ENCODE measurements around the gene CYBC1. TPM values are rescaled to one million over a fixed set of nuclear protein-coding genes. Genes with fewer than 3 reads are reported as not detected.

The CYBC1 gene
- total RNA-seq, 1 donor from 2014 or later, result 31.3 TPM

DNA sequence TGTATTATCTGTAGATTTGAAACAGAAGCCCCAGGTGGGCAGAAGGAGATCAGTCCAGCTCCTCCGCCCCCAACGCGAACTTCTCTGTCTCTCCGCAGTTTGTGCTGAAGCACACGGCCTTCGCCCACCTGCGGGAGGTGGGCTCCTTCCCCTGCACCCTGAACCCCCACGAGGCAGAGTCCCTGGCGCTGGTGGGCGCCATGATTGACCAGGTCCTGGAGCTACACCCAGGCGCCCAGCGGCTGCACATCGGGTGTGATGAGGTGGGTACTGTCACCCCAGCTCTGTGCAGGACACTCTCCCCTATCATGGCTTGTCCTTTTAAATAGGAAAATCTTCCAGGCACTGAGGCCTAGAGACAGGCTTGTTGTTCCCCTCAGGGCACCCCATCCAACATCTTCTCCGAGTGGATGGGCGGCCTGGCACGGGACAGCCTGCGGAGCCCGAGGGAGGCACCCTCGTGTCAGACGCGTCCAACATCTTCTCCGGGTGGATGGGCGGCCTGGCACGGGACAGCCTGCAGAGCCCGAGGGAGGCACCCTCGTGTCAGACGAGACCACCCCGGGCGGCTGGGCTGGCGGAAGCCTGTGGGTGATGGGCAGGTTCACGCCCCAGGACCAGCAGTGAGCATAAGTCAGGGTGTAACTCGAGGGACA lies 16.9 kb downstream of the CYBC1 start:
- FAIRE-seq (no peak), DNase-seq (ENCODE audit: low read depth) (no peak)
- H3K4me3 ChIP-seq (ENCODE audit: low read depth, low read length), result no peak overlapping the region
- peaks cover 2% of the 10 kb centered on the region for H3K36me3 ChIP-seq (ENCODE audit: control insufficient read depth, insufficient read depth, low read length)
- TF ChIP-seq, protein P1, sequence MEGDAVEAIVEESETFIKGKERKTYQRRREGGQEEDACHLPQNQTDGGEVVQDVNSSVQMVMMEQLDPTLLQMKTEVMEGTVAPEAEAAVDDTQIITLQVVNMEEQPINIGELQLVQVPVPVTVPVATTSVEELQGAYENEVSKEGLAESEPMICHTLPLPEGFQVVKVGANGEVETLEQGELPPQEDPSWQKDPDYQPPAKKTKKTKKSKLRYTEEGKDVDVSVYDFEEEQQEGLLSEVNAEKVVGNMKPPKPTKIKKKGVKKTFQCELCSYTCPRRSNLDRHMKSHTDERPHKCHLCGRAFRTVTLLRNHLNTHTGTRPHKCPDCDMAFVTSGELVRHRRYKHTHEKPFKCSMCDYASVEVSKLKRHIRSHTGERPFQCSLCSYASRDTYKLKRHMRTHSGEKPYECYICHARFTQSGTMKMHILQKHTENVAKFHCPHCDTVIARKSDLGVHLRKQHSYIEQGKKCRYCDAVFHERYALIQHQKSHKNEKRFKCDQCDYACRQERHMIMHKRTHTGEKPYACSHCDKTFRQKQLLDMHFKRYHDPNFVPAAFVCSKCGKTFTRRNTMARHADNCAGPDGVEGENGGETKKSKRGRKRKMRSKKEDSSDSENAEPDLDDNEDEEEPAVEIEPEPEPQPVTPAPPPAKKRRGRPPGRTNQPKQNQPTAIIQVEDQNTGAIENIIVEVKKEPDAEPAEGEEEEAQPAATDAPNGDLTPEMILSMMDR (IDR thresholded peaks at IDR 0.05; ENCODE audit: insufficient read depth, low read length, severe bottlenecking), result no peak
- H3K27me3 ChIP-seq (ENCODE audit: control insufficient read depth, insufficient read depth, low read length), result no peaks in the 10 kb centered on the region

DNA sequence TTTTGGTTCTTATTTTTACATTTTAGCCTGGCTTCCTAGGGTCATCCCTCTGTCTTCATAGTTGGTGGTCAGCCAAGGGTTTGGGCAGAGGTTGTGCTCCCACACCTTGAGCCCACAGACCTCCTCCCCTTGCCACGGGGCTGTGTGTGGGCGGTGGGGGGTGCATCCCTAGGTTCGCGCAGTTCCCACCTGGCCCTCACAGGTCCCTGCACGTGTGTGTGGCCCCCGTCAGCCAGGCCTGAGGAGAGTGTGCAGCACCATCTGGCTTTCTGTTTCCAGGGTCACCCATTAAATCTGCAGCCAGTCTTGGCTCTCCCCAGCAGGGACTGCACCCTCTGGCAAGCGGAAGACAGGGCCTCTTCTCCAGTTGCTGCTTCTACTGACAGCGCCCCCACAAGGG lies 18.5 kb downstream of the CYBC1 start:
- TF ChIP-seq, protein P1 (IDR thresholded peaks at IDR 0.05; ENCODE audit: insufficient read depth, low read length, severe bottlenecking), result no peak
- Histone ChIP-seq H3K4me3 (ENCODE audit: low read depth, low read length) (no peak overlapping the region), H3K27me3 (ENCODE audit: control insufficient read depth, insufficient read depth, low read length) (no peaks in the 10 kb centered on the region), H3K36me3 (ENCODE audit: control insufficient read depth, insufficient read depth, low read length) (peaks cover 2% of the 10 kb centered on the region)
- FAIRE-seq (no peak), DNase-seq (ENCODE audit: low read depth) (no peak)

DNA sequence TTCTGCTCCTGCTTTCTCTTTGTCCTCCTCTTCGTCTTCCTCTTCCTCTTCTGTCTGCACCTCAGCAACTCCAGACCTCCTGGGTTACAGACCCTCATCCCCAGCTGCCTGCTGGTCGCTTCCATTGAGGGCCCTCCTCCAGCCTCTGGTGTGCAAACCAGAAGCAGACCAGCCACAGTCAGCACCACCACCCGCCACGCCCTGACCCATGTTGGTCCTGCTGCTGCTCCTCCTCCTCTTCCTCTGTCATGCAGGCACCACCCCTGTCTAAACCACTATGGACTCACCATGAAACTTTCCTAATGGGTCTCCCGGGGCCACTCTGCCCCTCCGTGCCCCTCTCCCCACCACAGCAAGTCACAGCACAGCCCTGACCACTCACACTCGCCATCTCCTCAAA lies 20.7 kb downstream of the CYBC1 start:
- no peak overlapping the region for H3K4me3 ChIP-seq (ENCODE audit: low read depth, low read length)
- FAIRE-seq, result no peak
- TF ChIP-seq, protein P1 (IDR thresholded peaks at IDR 0.05; ENCODE audit: insufficient read depth, low read length, severe bottlenecking), result no peak
- H3K36me3 ChIP-seq (ENCODE audit: control insufficient read depth, insufficient read depth, low read length), result no peaks in the 10 kb centered on the region
- H3K27me3 ChIP-seq (ENCODE audit: control insufficient read depth, insufficient read depth, low read length), result no peaks in the 10 kb centered on the region
- no peak for DNase-seq (ENCODE audit: low read depth)

DNA sequence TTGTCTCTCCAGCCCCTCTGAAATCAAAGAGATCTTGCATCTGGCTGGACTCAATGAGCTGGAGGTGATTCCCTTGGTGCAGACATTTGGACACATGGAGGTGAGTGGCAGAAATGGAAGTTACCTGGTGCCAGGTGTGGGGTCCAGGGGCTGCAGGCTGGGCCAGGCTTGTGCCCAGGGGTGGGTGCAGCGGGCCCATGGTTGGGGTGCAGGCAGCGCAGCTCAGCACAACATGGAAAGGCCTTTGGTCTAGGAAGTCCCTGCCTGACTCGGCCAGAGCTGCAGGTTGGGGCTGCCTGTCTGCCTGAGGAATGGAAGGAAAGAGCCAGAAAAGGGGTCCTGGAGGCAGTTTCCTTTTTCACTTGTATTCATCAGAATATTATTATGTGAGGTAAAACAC lies 22.0 kb downstream of the CYBC1 start:
- no peak for FAIRE-seq

DNA sequence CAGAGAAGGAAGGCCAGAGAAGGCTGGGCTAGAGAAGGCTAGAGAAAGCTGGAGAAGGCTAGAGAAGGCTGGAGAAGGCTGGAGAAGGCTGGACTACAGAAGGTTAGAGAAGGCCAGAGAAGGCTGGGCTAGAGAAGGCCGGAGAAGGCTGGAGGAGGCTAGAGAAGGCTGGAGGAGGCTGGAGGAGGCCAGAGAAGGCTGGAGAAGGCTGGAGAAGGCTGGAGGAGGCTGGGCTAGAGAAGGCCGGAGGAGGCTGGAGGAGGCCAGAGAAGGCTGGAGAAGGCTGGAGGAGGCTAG lies 25.7 kb downstream of the CYBC1 start:
- FAIRE-seq (no peak), DNase-seq (ENCODE audit: low read depth) (no peak)
- Histone ChIP-seq H3K36me3 (ENCODE audit: control insufficient read depth, insufficient read depth, low read length) (peaks cover 1% of the 10 kb centered on the region), H3K27me3 (ENCODE audit: control insufficient read depth, insufficient read depth, low read length) (no peaks in the 10 kb centered on the region), H3K4me3 (ENCODE audit: low read depth, low read length) (no peak overlapping the region)
- TF ChIP-seq, protein P1 (IDR thresholded peaks at IDR 0.05; ENCODE audit: insufficient read depth, low read length, severe bottlenecking), result no peak

More for the DNA sequence above, 22.0 kb downstream of the CYBC1 start:
- TF ChIP-seq, protein P1 (IDR thresholded peaks at IDR 0.05; ENCODE audit: insufficient read depth, low read length, severe bottlenecking), result no peak
- no peaks in the 10 kb centered on the region for H3K36me3 ChIP-seq (ENCODE audit: control insufficient read depth, insufficient read depth, low read length)
- no peak overlapping the region for H3K4me3 ChIP-seq (ENCODE audit: low read depth, low read length)
- H3K27me3 ChIP-seq (ENCODE audit: control insufficient read depth, insufficient read depth, low read length), result no peaks in the 10 kb centered on the region
- DNase-seq (ENCODE audit: low read depth), result no peak

Data from bronchial epithelial cell (primary cell).